Measurements from ENCODE around the gene FARSA. TPM values are rescaled to one million over a fixed set of nuclear protein-coding genes. Genes with fewer than 3 reads are reported as not detected.
A peak's percentile ranks its signal among the peaks of the same experiment; 100 is the strongest.
"Not testable (repeated sequence)": the region's sequence is repeated elsewhere in the genome, so short reads cannot be mapped to it uniquely, and the experiment has no call there.

The FARSA gene
- total RNA-seq, 2 experiments from 2014 or later: 77.9 to 82.8 TPM

- Mint-ChIP-seq H3K36me3 (ENCODE audit: low read depth) (peaks cover 36% of the 10 kb centered on the region), H3K27ac (no peak overlapping the region), H3K4me1 (ENCODE audit: low read depth) (peaks cover 18% of the 10 kb centered on the region), H3K4me3 (no peak overlapping the region), H3K9me3 (no peaks in the 10 kb centered on the region), H3K27me3 (ENCODE audit: low read depth) (no peaks in the 10 kb centered on the region)
- DNase-seq: no peak
- CTCF ChIA-PET: no interaction called here
- intact Hi-C loops (cut with micrococcal nuclease): loop anchor here (10.0 kb wide), 1 partner anchor 1835 kb away; no protein-coding TSS in a partner anchor
These were observed 3.4 kb downstream of the FARSA start for GRCh38 chr19:12930002-12930645.

GRCh38 chr19:12924621-12925310 is 8.7 kb downstream of the FARSA start:
- Mint-ChIP-seq H3K36me3 (ENCODE audit: low read depth) (peaks cover 53% of the 10 kb centered on the region), H3K4me1 (ENCODE audit: low read depth) (peaks cover 2% of the 10 kb centered on the region), H3K4me3 (no peak overlapping the region), H3K27ac (no peak overlapping the region), H3K9me3 (no peaks in the 10 kb centered on the region), H3K27me3 (ENCODE audit: low read depth) (no peaks in the 10 kb centered on the region)
- intact Hi-C loops (cut with micrococcal nuclease): no loop called here
- CTCF ChIA-PET: interaction anchor here (0.7 to 1.0 kb wide), 2 partner anchors 10 to 41 kb away, joined by 3 read pairs; no protein-coding TSS in a partner anchor
- DNase-seq: no peak

GRCh38 chr19:12922959-12923358 is 10.6 kb downstream of the FARSA start:
- intact Hi-C loops (cut with micrococcal nuclease): no loop called here
- no peak overlapping the region for H3K4me3 Mint-ChIP-seq
- H3K27me3 Mint-ChIP-seq (ENCODE audit: low read depth): no peaks in the 10 kb centered on the region
- no peak for DNase-seq
- H3K9me3 Mint-ChIP-seq: peaks cover 1% of the 10 kb centered on the region
- CTCF ChIA-PET: no interaction called here
- H3K4me1 Mint-ChIP-seq (ENCODE audit: low read depth): peaks cover 15% of the 10 kb centered on the region
- H3K27ac Mint-ChIP-seq: no peak overlapping the region
- peaks cover 41% of the 10 kb centered on the region for H3K36me3 Mint-ChIP-seq (ENCODE audit: low read depth)

GRCh38 chr19:12921047-12921446 is 12.5 kb downstream of the FARSA start:
- CTCF ChIA-PET: interaction anchor here (0.6 to 0.7 kb wide), 2 partner anchors 13 to 1150 kb away, joined by 3 read pairs; no protein-coding TSS in a partner anchor
- intact Hi-C loops (cut with micrococcal nuclease): no loop called here
- Mint-ChIP-seq H3K36me3 (ENCODE audit: low read depth) (peaks cover 29% of the 10 kb centered on the region), H3K27me3 (ENCODE audit: low read depth) (no peaks in the 10 kb centered on the region), H3K4me1 (ENCODE audit: low read depth) (peaks cover 15% of the 10 kb centered on the region), H3K27ac (peak overlapping the region; percentile 46), H3K9me3 (peaks cover 1% of the 10 kb centered on the region), H3K4me3 (no peak overlapping the region)
- DNase-seq: no peak

- Mint-ChIP-seq H3K27me3 (ENCODE audit: low read depth) (no peaks in the 10 kb centered on the region), H3K36me3 (ENCODE audit: low read depth) (peaks cover 12% of the 10 kb centered on the region), H3K4me1 (ENCODE audit: low read depth) (peaks cover 34% of the 10 kb centered on the region), H3K9me3 (peaks cover 1% of the 10 kb centered on the region), H3K27ac (peak overlapping the region; percentile 76), H3K4me3 (peak overlapping the region; percentile 62)
- CTCF ChIA-PET: interaction anchor here (1.4 kb wide), 1 partner anchor 33 kb away, joined by 5 read pairs; no protein-coding TSS in a partner anchor
- intact Hi-C loops (cut with micrococcal nuclease): loop anchor here (2.0 kb wide), 1 partner anchor 27 kb away; the partner anchor contains the start of gene GCDH
- DNase-seq: no peak
These were observed 15.3 kb downstream of the FARSA start for GRCh38 chr19:12918253-12918652.

- CTCF ChIA-PET: interaction anchor here (0.8 kb wide), 1 partner anchor 34 kb away, joined by 5 read pairs; no protein-coding TSS in a partner anchor
- intact Hi-C loops (cut with micrococcal nuclease); H3K27ac Mint-ChIP-seq: not testable (repeated sequence)
These were observed 17.7 kb downstream of the FARSA start for GRCh38 chr19:12915860-12916259.

GRCh38 chr19:12913851-12914690 is 19.4 kb downstream of the FARSA start:
- H3K36me3 Mint-ChIP-seq (ENCODE audit: low read depth): peaks cover 2% of the 10 kb centered on the region
- no peaks in the 10 kb centered on the region for H3K27me3 Mint-ChIP-seq (ENCODE audit: low read depth)
- peak; percentile 79 for DNase-seq
- H3K4me1 Mint-ChIP-seq (ENCODE audit: low read depth): peaks cover 31% of the 10 kb centered on the region
- peaks cover 1% of the 10 kb centered on the region for H3K9me3 Mint-ChIP-seq
- CTCF ChIA-PET: interaction anchor here (1.0 to 2.0 kb wide), 4 partner anchors 10 to 148 kb away, joined by 3 to 8 read pairs (median 6); no protein-coding TSS in a partner anchor
- H3K27ac Mint-ChIP-seq: peak overlapping the region; percentile 88
- peak overlapping the region; percentile 45 for H3K4me3 Mint-ChIP-seq
- intact Hi-C loops (cut with micrococcal nuclease): no loop called here

More at GRCh38 chr19:12915860-12916259, 17.7 kb downstream of the FARSA start:
- H3K4me3 Mint-ChIP-seq; H3K36me3 Mint-ChIP-seq (ENCODE audit: low read depth); H3K27me3 Mint-ChIP-seq (ENCODE audit: low read depth); H3K9me3 Mint-ChIP-seq; DNase-seq: not testable (repeated sequence)
- peaks cover 37% of the 10 kb centered on the region for H3K4me1 Mint-ChIP-seq (ENCODE audit: low read depth)

GRCh38 chr19:12913011-12913561 is 20.4 kb downstream of the FARSA start:
- Mint-ChIP-seq H3K4me3 (no peak overlapping the region), H3K4me1 (ENCODE audit: low read depth) (peaks cover 22% of the 10 kb centered on the region), H3K9me3 (no peaks in the 10 kb centered on the region), H3K36me3 (ENCODE audit: low read depth) (peaks cover 2% of the 10 kb centered on the region), H3K27me3 (ENCODE audit: low read depth) (no peaks in the 10 kb centered on the region), H3K27ac (no peak overlapping the region)
- CTCF ChIA-PET: interaction anchor here (0.8 to 2.0 kb wide), 6 partner anchors 14 to 147 kb away, joined by 3 to 8 read pairs (median 5); no protein-coding TSS in a partner anchor
- DNase-seq: no peak
- intact Hi-C loops (cut with micrococcal nuclease): no loop called here

- Mint-ChIP-seq H3K27me3 (ENCODE audit: low read depth) (no peaks in the 10 kb centered on the region), H3K4me1 (ENCODE audit: low read depth) (peaks cover 22% of the 10 kb centered on the region), H3K27ac (no peak overlapping the region), H3K9me3 (no peaks in the 10 kb centered on the region), H3K36me3 (ENCODE audit: low read depth) (peaks cover 2% of the 10 kb centered on the region), H3K4me3 (no peak overlapping the region)
- intact Hi-C loops (cut with micrococcal nuclease): no loop called here
- CTCF ChIA-PET: interaction anchor here (0.8 to 2.0 kb wide), 4 partner anchors 14 to 147 kb away, joined by 3 to 7 read pairs (median 4); no protein-coding TSS in a partner anchor
- DNase-seq: no peak
These were observed 20.9 kb downstream of the FARSA start for GRCh38 chr19:12912571-12912970.

GRCh38 chr19:12907166-12907565 is 26.3 kb downstream of the FARSA start:
- no peaks in the 10 kb centered on the region for H3K9me3 Mint-ChIP-seq
- intact Hi-C loops (cut with micrococcal nuclease): no loop called here
- H3K4me3 Mint-ChIP-seq: no peak overlapping the region
- H3K27me3 Mint-ChIP-seq (ENCODE audit: low read depth): no peaks in the 10 kb centered on the region
- no peak overlapping the region for H3K27ac Mint-ChIP-seq
- no peaks in the 10 kb centered on the region for H3K4me1 Mint-ChIP-seq (ENCODE audit: low read depth)
- CTCF ChIA-PET: interaction anchor here (0.6 to 2.1 kb wide), 4 partner anchors 22 to 149 kb away, joined by 3 to 7 read pairs (median 4); no protein-coding TSS in a partner anchor
- peaks cover 2% of the 10 kb centered on the region for H3K36me3 Mint-ChIP-seq (ENCODE audit: low read depth)
- DNase-seq: no peak

GRCh38 chr19:12899891-12900518 is 33.5 kb downstream of the FARSA start:
- H3K4me3 Mint-ChIP-seq: no peak overlapping the region
- CTCF ChIA-PET: interaction anchor here (0.8 to 1.1 kb wide), 2 partner anchors 17 to 162 kb away, joined by 3 read pairs; no protein-coding TSS in a partner anchor
- no peaks in the 10 kb centered on the region for H3K4me1 Mint-ChIP-seq (ENCODE audit: low read depth)
- H3K9me3 Mint-ChIP-seq: no peaks in the 10 kb centered on the region
- H3K36me3 Mint-ChIP-seq (ENCODE audit: low read depth): peaks cover 5% of the 10 kb centered on the region
- DNase-seq: no peak
- no peaks in the 10 kb centered on the region for H3K27me3 Mint-ChIP-seq (ENCODE audit: low read depth)
- H3K27ac Mint-ChIP-seq: no peak overlapping the region
- intact Hi-C loops (cut with micrococcal nuclease): no loop called here
